ENCODE results near the gene STIM1. TPM values are rescaled to one million over a fixed set of nuclear protein-coding genes. Genes with fewer than 3 reads are reported as not detected.

Gene STIM1
- total RNA-seq, 4 donors from 2014 or later, result 36.3 to 158 (median 46.1) TPM

GRCh38 chr11:4092026-4092425 lies 236.6 kb downstream of the STIM1 start:
- Histone ChIP-seq H3K9me3 (no peaks in the 10 kb centered on the region), H3K27me3 (no peaks in the 10 kb centered on the region), H3K27ac (peak overlapping the region in 1 of 4 donors; percentile 10), H3K4me1 (peaks cover 0 to 15% (median 3%) of the 10 kb centered on the region in 4 donors), H3K36me3 (peaks cover 0 to 20% (median 0%) of the 10 kb centered on the region in 3 donors), H3K4me3 (no peak overlapping the region)
- DNase-seq, result no peak
- TF ChIP-seq CTCF (IDR thresholded peaks at IDR 0.05), result no peak
- no peak for TF ChIP-seq POLR2A (IDR thresholded peaks at IDR 0.05)

GRCh38 chr11:4093519-4094347 lies 238.3 kb downstream of the STIM1 start:
- Histone ChIP-seq H3K4me1 (peaks cover 0 to 15% (median 3%) of the 10 kb centered on the region in 4 donors), H3K36me3 (peaks cover 0 to 14% (median 0%) of the 10 kb centered on the region in 3 donors), H3K4me3 (peak overlapping the region; percentile 60 to 85 (median 82)), H3K27ac (peak overlapping the region; percentile 81 to 92 (median 84)), H3K9me3 (no peaks in the 10 kb centered on the region), H3K27me3 (no peaks in the 10 kb centered on the region)
- no peak for DNase-seq
- TF ChIP-seq CTCF (IDR thresholded peaks at IDR 0.05) (no peak), POLR2A (IDR thresholded peaks at IDR 0.05) (no peak)

- Histone ChIP-seq H3K9me3 (no peaks in the 10 kb centered on the region), H3K36me3 (peaks cover 0 to 12% (median 0%) of the 10 kb centered on the region in 3 donors), H3K27me3 (no peaks in the 10 kb centered on the region), H3K4me3 (peak within 1 kb of the TSS; percentile 60 to 85 (median 82)), H3K27ac (peak within 1 kb of the TSS; percentile 81 to 92 (median 84)), H3K4me1 (peaks cover 0 to 15% (median 3%) of the 10 kb centered on the region in 4 donors)
- DNase-seq, result peak; percentile 85 to 97 (median 92)
- TF ChIP-seq CTCF (IDR thresholded peaks at IDR 0.05) (peak in 1 of 6 experiments; percentile 4), POLR2A (IDR thresholded peaks at IDR 0.05) (peak; percentile 56 to 66)
Observed at GRCh38 chr11:4094348-4095291, 239.2 kb downstream of the STIM1 start, which contains the start of gene RRM1. TSS of gene RRM1 (plus strand) at chr11:4094799. CDS start at chr11:4095013, 214 bp downstream.

GRCh38 chr11:4095509-4096230 lies 240.2 kb downstream of the STIM1 start:
- Histone ChIP-seq H3K4me3 (peak overlapping the region; percentile 60 to 85 (median 82)), H3K9me3 (no peaks in the 10 kb centered on the region), H3K36me3 (peaks cover 0 to 12% (median 0%) of the 10 kb centered on the region in 3 donors), H3K27ac (peak overlapping the region; percentile 81 to 92 (median 84)), H3K4me1 (peaks cover 0 to 15% (median 3%) of the 10 kb centered on the region in 4 donors), H3K27me3 (no peaks in the 10 kb centered on the region)
- DNase-seq, result no peak
- TF ChIP-seq POLR2A (IDR thresholded peaks at IDR 0.05), result no peak
- TF ChIP-seq CTCF (IDR thresholded peaks at IDR 0.05), result no peak

Measured in Peyer's patch (tissue), 4 donors.